SU-DHL-6 (cell line): ENCODE measurements around the gene EFHB.

Experiments used
- CTCF ChIP-seq: fragments of 200-600 bp; sonication (generic); IDR thresholded peaks from one replicate; pipeline ENCODE4 v1.5.1; 2017; ENCODE audit warnings: antibody characterized with exemption, mild to moderate bottlenecking, low read length, moderate library complexity; ENCODE audit not compliant: insufficient read depth, poor library complexity, severe bottlenecking
- EZH2phosphoT487 ChIP-seq: fragments of 200-600 bp; sonication (generic), shearing (Covaris generic); conservative IDR thresholded peaks from 2 replicates; pipeline ENCODE4 v1.6.1; 2018; ENCODE audit warnings: mild to moderate bottlenecking, antibody characterized with exemption, low read length, moderate library complexity, mixed read lengths

GRCh38 chr3:19901918-19902317 is 32.1 kb downstream of the EFHB start:
- TF ChIP-seq CTCF (no peak), EZH2phosphoT487 (no peak)
